MM.1S (cell line): ENCODE results near the gene CSTA.

ENCODE experiments used
- EZH2 ChIP-seq: fragments of 300-600 bp; sonication (generic); optimal IDR thresholded peaks from 2 replicates; pipeline ENCODE3; 2017; ENCODE audit warnings: low read depth, mild to moderate bottlenecking, antibody characterized with exemption, low read length, mixed read lengths
- TF ChIP-seq, protein P1 (sequence below): fragments of 300-600 bp; sonication (generic); IDR thresholded peaks from 2 replicates; pipeline ENCODE4 v1.5.1; 2016; ENCODE audit warnings: antibody characterized with exemption, low read length, mixed read lengths

DNA sequence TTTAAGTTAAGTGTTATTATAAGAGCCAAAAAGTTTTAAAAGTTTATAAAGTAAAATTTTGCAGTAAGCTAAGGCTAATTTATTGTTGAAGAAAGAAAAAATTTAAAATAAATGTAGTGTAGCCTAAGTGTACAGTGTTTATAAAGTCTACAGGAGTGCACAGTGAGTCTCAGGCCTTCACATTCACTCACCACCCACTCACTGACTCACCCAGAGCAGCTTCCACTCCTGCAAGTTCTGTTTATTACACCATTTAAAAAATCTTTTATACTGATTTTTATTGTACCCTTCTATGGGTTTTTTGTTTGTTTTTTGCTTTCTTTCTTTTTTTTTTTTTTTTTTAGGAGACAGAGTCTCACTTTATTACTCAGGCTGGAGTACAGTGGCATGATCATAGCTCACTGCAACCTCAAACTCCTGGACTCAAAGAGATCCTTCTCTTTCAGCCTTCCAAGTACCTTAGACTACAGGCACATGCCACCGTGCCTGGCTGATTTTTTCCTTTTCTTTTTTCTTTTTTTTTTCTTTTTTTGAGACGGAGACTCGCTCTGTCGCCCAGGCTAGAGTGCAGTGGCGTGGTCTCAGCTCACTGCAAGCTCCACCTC, 25.9 kb downstream of the CSTA start:
- TF ChIP-seq, protein P1, sequence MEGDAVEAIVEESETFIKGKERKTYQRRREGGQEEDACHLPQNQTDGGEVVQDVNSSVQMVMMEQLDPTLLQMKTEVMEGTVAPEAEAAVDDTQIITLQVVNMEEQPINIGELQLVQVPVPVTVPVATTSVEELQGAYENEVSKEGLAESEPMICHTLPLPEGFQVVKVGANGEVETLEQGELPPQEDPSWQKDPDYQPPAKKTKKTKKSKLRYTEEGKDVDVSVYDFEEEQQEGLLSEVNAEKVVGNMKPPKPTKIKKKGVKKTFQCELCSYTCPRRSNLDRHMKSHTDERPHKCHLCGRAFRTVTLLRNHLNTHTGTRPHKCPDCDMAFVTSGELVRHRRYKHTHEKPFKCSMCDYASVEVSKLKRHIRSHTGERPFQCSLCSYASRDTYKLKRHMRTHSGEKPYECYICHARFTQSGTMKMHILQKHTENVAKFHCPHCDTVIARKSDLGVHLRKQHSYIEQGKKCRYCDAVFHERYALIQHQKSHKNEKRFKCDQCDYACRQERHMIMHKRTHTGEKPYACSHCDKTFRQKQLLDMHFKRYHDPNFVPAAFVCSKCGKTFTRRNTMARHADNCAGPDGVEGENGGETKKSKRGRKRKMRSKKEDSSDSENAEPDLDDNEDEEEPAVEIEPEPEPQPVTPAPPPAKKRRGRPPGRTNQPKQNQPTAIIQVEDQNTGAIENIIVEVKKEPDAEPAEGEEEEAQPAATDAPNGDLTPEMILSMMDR: no peak
- no peak for TF ChIP-seq EZH2
